ENCODE results near the gene GJA4.

GJA4 gene

DNA sequence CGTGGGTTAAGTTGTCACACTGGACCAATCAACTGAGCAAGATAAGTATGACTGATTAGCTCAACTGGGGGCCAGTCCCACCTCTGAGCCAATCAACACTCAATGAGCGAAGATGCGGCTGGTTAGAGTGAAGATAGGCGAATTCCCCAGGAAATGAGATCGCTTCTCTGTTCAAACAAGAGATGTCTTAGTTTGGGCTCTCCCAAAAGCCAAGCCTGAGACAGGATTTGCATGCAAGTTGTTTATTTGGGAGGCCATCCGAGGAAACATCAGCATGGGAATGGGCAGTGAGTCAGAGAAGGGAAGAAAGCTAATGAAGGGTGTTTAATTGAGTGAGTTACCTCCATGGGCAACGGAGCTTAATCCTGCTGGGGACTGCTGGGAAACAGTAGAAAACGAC lies 42.8 kb upstream of the GJA4 start:
- H3K27ac ChIP-seq: no peak overlapping the region
- TF ChIP-seq, protein P1, sequence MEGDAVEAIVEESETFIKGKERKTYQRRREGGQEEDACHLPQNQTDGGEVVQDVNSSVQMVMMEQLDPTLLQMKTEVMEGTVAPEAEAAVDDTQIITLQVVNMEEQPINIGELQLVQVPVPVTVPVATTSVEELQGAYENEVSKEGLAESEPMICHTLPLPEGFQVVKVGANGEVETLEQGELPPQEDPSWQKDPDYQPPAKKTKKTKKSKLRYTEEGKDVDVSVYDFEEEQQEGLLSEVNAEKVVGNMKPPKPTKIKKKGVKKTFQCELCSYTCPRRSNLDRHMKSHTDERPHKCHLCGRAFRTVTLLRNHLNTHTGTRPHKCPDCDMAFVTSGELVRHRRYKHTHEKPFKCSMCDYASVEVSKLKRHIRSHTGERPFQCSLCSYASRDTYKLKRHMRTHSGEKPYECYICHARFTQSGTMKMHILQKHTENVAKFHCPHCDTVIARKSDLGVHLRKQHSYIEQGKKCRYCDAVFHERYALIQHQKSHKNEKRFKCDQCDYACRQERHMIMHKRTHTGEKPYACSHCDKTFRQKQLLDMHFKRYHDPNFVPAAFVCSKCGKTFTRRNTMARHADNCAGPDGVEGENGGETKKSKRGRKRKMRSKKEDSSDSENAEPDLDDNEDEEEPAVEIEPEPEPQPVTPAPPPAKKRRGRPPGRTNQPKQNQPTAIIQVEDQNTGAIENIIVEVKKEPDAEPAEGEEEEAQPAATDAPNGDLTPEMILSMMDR (IDR thresholded peaks at IDR 0.05): no peak
- TF ChIP-seq ZFX (IDR thresholded peaks at IDR 0.05; ENCODE audit: borderline replicate concordance): no peak

DNA sequence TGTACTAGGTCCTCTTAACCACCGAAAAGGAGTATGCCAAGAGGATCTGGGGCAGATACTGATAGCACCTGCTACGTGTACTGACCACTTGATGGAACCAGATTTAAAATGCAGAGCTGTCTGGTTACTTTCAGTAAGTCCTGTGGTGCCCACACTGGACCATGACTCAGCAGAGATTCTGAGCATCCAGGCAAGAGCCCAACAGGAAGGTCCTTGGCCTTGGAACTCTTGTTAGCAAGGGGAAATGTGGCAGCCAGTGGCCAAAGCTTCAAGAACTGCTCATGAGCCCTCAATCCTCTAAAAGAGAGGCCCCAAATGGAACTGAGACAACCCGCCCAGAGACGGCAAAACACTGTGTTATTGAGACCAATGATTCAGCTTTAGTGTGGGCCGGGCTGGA lies 42.2 kb upstream of the GJA4 start:
- TF ChIP-seq, protein P1 (IDR thresholded peaks at IDR 0.05): no peak
- TF ChIP-seq ZFX (IDR thresholded peaks at IDR 0.05; ENCODE audit: borderline replicate concordance): no peak
- H3K27ac ChIP-seq: no peak overlapping the region

DNA sequence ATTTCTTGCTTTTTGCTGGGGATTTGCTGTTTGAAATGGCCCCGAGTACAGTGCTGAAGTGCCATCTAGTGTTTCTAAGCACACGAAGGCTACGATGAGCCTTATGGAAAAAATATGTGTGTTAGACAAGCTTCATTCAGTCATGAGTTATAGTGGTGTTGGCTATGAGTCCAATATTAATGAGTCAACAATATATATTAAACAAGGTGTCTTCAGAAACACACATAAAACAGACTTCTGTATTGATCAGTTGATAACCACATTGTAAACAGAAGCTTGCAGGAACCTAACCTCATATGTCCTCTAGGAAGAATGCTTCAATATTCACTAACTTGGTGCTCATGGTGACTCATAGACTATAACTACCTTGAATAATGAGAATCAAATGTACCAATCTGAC lies 39.6 kb upstream of the GJA4 start:
- no peak for TF ChIP-seq ZFX (IDR thresholded peaks at IDR 0.05; ENCODE audit: borderline replicate concordance)
- TF ChIP-seq, protein P1 (IDR thresholded peaks at IDR 0.05): no peak
- no peak overlapping the region for H3K27ac ChIP-seq

DNA sequence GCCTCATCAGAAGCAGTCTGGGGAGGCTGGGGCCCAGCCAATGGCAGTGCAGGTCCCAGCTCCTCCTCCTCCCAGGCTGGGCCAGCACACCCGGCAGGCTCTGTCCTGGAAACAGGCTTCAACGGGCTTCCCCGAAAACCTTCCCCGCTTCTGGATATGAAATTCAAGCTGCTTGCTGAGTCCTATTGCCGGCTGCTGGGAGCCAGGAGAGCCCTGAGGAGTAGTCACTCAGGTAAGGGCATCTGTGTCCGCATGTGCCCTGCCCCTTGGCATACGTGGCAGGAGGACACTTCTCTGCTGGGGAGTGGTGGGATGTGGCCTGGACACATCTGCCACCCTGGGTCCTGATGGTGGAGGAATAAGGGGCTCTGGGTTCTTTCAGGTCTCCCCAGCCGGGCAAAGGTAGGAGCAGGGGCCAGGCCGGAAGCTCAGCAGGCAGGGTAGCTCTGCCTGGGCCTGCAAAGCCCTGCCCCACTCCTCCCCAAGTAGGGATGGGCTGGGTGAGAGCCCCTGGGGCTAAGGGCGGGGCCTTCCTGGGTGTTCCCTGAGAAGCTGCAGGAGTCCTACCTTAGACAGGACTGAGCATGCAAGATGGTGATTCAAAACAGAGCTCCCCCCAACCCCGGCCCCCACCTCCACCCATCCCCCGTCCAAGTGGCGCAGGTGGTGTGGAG lies 37.7 kb upstream of the GJA4 start, which contains the start of gene GJB5:
Gene GJB5 (plus strand): TSS at position 84 of the 674 bp plus-strand sequence. CDS start 2,284 bp downstream, outside the sequence.
- no peak within 1 kb of the TSS for H3K27ac ChIP-seq
- no peak for TF ChIP-seq ZFX (IDR thresholded peaks at IDR 0.05; ENCODE audit: borderline replicate concordance)
- TF ChIP-seq, protein P1 (IDR thresholded peaks at IDR 0.05): no peak

DNA sequence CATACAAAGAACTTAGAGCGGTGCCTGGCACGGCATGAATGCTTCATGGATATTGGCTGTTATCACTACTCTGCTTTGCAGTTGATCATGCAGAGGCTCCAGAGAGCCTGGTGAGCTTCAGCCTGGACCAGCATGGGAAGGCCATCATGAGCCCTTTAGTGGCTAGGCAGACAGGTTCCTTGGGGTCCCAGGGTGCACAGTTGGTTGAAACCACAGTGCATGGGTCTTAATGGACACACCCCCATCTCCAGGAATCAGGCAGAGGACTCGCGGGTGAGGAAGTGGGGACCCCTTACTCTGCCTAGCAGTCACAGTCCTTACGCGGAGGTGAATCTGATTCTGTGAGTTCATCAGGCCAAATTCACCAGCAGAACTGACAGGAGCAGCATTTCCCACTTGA lies 36.8 kb upstream of the GJA4 start:
- TF ChIP-seq, protein P1 (IDR thresholded peaks at IDR 0.05): no peak
- no peak overlapping the region for H3K27ac ChIP-seq

DNA sequence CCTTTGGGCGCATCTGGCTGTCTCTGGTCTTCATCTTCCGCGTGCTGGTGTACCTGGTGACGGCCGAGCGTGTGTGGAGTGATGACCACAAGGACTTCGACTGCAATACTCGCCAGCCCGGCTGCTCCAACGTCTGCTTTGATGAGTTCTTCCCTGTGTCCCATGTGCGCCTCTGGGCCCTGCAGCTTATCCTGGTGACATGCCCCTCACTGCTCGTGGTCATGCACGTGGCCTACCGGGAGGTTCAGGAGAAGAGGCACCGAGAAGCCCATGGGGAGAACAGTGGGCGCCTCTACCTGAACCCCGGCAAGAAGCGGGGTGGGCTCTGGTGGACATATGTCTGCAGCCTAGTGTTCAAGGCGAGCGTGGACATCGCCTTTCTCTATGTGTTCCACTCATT lies 35.4 kb upstream of the GJA4 start:
- TF ChIP-seq, protein P1 (IDR thresholded peaks at IDR 0.05): no peak
- TF ChIP-seq ZFX (IDR thresholded peaks at IDR 0.05; ENCODE audit: borderline replicate concordance): no peak
- no peak overlapping the region for H3K27ac ChIP-seq

DNA sequence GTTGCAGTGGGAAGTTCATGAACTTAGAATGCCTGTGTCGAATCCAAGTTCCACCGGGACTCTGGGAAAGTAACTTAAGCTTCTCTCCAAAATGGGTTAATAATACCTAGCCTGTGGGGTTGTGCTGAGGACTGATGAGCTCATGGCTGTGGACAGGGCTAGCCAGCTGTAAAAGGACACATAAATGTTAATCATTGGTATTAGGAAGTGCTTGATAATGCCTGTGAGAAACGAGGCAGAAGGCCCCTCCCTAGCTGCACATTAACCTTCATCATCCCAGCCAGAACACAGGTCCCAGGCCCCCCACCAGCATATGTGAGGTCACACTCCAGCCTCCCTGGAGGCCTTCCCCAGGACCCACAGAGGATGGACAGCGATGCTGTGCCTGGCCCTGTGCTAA lies 34.0 kb upstream of the GJA4 start:
- no peak for TF ChIP-seq ZFX (IDR thresholded peaks at IDR 0.05; ENCODE audit: borderline replicate concordance)
- TF ChIP-seq, protein P1 (IDR thresholded peaks at IDR 0.05): no peak
- no peak overlapping the region for H3K27ac ChIP-seq

All from 22Rv1 (cell line).